PC-9 (cell line): ENCODE results near the gene TTLL8.

Experiments used
- CTCF ChIP-seq: fragments of 200-600 bp; sonication (generic); conservative IDR thresholded peaks from 2 replicates; pipeline ENCODE4 v1.6.1; 2017; ENCODE audit warnings: mixed run types, antibody characterized with exemption, mild to moderate bottlenecking, moderate library complexity
- EZH2 ChIP-seq: fragments of 200-600 bp; sonication (generic); IDR thresholded peaks from 2 replicates; pipeline ENCODE4 v1.8.0; 2017; ENCODE audit warnings: antibody characterized with exemption, low read depth

- TF ChIP-seq EZH2, result no peak
- no peak for TF ChIP-seq CTCF
Observed at GRCh38 chr22:49996518-49997250, 61.4 kb downstream of the TTLL8 start.
